Right atrium auricular region (tissue), 2 donors: ENCODE measurements around the gene SARDH. TPM values are rescaled to one million over a fixed set of nuclear protein-coding genes. Genes with fewer than 3 reads are reported as not detected.

Experiments
- DNase-seq: peaks from one replicate; pipeline ENCODE4 v3.0.0-alpha.2; 2019; ENCODE audit warnings: low spot score
- H3K27ac ChIP-seq, 2 donors: fragments of 200-600 bp; sonication (generic); 1 replicate in 1 of 2; 2 replicates in 1 of 2; pipeline ENCODE4 v1.5.1; 2016 to 2019
- H3K27me3 ChIP-seq, 2 donors: fragments of 200-600 bp; sonication (generic); one replicate each; pipeline versions ENCODE4 v1.5.1 to v1.6.0; 2017 to 2019
- H3K36me3 ChIP-seq: fragments of 200-600 bp; sonication (generic); one replicate; pipeline ENCODE4 v1.5.1; 2016
- H3K4me1 ChIP-seq, 2 donors: fragments of 200-600 bp; sonication (generic); one replicate each; pipeline versions ENCODE4 v1.5.1 to v1.6.0; 2017 to 2019
- H3K4me3 ChIP-seq, 2 donors: fragments of 200-600 bp; sonication (generic); 1 replicate in 1 of 2; 2 replicates in 1 of 2; pipeline ENCODE4 v1.5.1; 2017 to 2019; ENCODE audit warnings: mild to moderate bottlenecking in 1 of 2, moderate library complexity in 1 of 2
- H3K9me3 ChIP-seq, 2 donors: fragments of 200-600 bp; sonication (generic); one replicate each; pipeline ENCODE4 v1.5.1; 2019
- CTCF ChIP-seq, 2 donors: fragments of 200-600 bp; sonication (generic); IDR thresholded peaks; one replicate each; pipeline ENCODE4 v1.5.1; 2019; ENCODE audit warnings: antibody characterized with exemption in 2 of 2
- total RNA-seq, 2 donors: library from RNA; depleted of rRNA; stranded (reverse); fragments of >200 nt; gene quantifications; one replicate each; pipeline ENCODE4 v1.1.0, GENCODE V29; 2016

The SARDH gene
- total RNA-seq, 2 donors from 2014 or later, result 0.63 to 0.94 TPM

GRCh38 chr9:133709015-133709611 lies 29.0 kb downstream of the SARDH start:
- no peak for DNase-seq
- no peak for TF ChIP-seq CTCF (IDR thresholded peaks at IDR 0.05)
- peaks cover 0 to 17% of the 10 kb centered on the region in 2 donors for H3K4me1 ChIP-seq
- no peaks in the 10 kb centered on the region for H3K9me3 ChIP-seq
- H3K27ac ChIP-seq, result no peak overlapping the region
- H3K4me3 ChIP-seq, result no peak overlapping the region
- H3K27me3 ChIP-seq, result no peaks in the 10 kb centered on the region
- no peaks in the 10 kb centered on the region for H3K36me3 ChIP-seq

GRCh38 chr9:133708246-133709014 lies 29.7 kb downstream of the SARDH start:
- no peak overlapping the region for H3K4me3 ChIP-seq
- H3K36me3 ChIP-seq, result no peaks in the 10 kb centered on the region
- H3K4me1 ChIP-seq, result peaks cover 0 to 17% of the 10 kb centered on the region in 2 donors
- H3K27ac ChIP-seq, result no peak overlapping the region
- H3K27me3 ChIP-seq, result no peaks in the 10 kb centered on the region
- TF ChIP-seq CTCF (IDR thresholded peaks at IDR 0.05), result no peak
- no peak for DNase-seq
- no peaks in the 10 kb centered on the region for H3K9me3 ChIP-seq

GRCh38 chr9:133707763-133708245 lies 30.3 kb downstream of the SARDH start:
- no peak for DNase-seq
- H3K4me3 ChIP-seq, result no peak overlapping the region
- no peak for TF ChIP-seq CTCF (IDR thresholded peaks at IDR 0.05)
- peak overlapping the region in 1 of 2 donors; percentile 61 for H3K27ac ChIP-seq
- peaks cover 0 to 21% of the 10 kb centered on the region in 2 donors for H3K4me1 ChIP-seq
- H3K27me3 ChIP-seq, result no peaks in the 10 kb centered on the region
- no peaks in the 10 kb centered on the region for H3K36me3 ChIP-seq
- no peaks in the 10 kb centered on the region for H3K9me3 ChIP-seq

GRCh38 chr9:133707065-133707762 lies 30.9 kb downstream of the SARDH start:
- no peak overlapping the region for H3K4me3 ChIP-seq
- no peaks in the 10 kb centered on the region for H3K36me3 ChIP-seq
- H3K27ac ChIP-seq, result peak overlapping the region in 1 of 2 donors; percentile 61
- peaks cover 0 to 27% of the 10 kb centered on the region in 2 donors for H3K4me1 ChIP-seq
- H3K27me3 ChIP-seq, result no peaks in the 10 kb centered on the region
- DNase-seq, result peak; percentile 81
- no peaks in the 10 kb centered on the region for H3K9me3 ChIP-seq
- no peak for TF ChIP-seq CTCF (IDR thresholded peaks at IDR 0.05)

GRCh38 chr9:133706307-133707050 lies 31.7 kb downstream of the SARDH start:
- Histone ChIP-seq H3K4me3 (no peak overlapping the region), H3K9me3 (no peaks in the 10 kb centered on the region), H3K4me1 (peaks cover 0 to 28% of the 10 kb centered on the region in 2 donors), H3K36me3 (no peaks in the 10 kb centered on the region), H3K27ac (peak overlapping the region; percentile 26 to 61), H3K27me3 (no peaks in the 10 kb centered on the region)
- no peak for DNase-seq
- no peak for TF ChIP-seq CTCF (IDR thresholded peaks at IDR 0.05)
